HG02870 (cell line): ENCODE results near the gene CCDC88C.
A peak's percentile ranks its signal among the peaks of the same experiment; 100 is the strongest.
"Not testable (repeated sequence)": the region's sequence is repeated elsewhere in the genome, so short reads cannot be mapped to it uniquely, and the experiment has no call there.

ENCODE experiments used
- ATAC-seq: cut with Tn5 transposase; IDR thresholded peaks from one replicate; pipeline ENCODE4 v1.9.1; 2021; ENCODE audit warnings: mild to moderate bottlenecking, moderate library complexity; ENCODE audit not compliant: unreplicated experiment

Gene CCDC88C

GRCh38 chr14:91418387-91419043 lies 895 bp upstream of the CCDC88C start:
- no peak for ATAC-seq

- ATAC-seq, result peak; percentile 22
Observed at GRCh38 chr14:91417983-91418386, 365 bp upstream of the CCDC88C start.

DNA sequence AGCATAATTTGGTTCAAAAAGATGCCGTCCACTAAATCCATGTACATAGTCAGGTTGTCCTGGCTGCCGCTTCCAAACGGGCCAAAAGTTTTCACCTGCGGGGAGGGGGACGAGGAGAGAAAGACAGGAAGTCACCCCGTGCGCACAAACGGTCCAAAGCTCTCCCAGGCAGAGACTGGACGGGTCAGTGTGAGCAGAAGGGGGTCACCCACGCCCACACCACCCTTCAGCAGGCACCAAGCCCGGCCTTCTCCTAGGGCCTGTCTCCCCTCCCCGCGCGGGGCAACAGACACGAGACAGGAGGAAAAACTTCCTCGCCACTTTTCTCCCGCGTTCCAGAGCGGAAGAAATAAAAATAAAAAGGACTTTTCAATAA lies 888 bp downstream of the CCDC88C start:
- ATAC-seq, result no peak

- ATAC-seq, result peak; percentile 44
Observed at GRCh38 chr14:91415794-91416743, 1.6 kb downstream of the CCDC88C start.

GRCh38 chr14:91414475-91414833 lies 3.2 kb downstream of the CCDC88C start:
- no peak for ATAC-seq

GRCh38 chr14:91413547-91414474 lies 3.8 kb downstream of the CCDC88C start:
- no peak for ATAC-seq

DNA sequence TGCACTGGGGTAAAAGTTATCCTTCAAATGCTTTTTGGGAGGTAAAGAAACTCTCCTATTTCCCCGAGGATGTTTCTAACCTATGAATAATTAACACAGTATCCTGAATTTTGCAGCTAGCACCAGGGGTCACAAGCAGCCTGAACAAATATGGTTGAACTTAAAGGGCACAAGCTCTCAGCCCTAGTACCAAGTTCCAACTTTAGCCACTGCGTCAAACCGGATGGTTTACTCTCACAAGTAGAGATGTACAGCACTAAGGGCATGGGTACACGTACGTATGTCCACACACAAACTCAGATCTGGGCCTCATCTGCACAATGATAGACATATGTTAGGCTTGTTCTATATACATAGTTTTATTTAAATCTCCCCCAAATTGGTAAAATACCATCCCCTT lies 4.7 kb downstream of the CCDC88C start:
- no peak for ATAC-seq

DNA sequence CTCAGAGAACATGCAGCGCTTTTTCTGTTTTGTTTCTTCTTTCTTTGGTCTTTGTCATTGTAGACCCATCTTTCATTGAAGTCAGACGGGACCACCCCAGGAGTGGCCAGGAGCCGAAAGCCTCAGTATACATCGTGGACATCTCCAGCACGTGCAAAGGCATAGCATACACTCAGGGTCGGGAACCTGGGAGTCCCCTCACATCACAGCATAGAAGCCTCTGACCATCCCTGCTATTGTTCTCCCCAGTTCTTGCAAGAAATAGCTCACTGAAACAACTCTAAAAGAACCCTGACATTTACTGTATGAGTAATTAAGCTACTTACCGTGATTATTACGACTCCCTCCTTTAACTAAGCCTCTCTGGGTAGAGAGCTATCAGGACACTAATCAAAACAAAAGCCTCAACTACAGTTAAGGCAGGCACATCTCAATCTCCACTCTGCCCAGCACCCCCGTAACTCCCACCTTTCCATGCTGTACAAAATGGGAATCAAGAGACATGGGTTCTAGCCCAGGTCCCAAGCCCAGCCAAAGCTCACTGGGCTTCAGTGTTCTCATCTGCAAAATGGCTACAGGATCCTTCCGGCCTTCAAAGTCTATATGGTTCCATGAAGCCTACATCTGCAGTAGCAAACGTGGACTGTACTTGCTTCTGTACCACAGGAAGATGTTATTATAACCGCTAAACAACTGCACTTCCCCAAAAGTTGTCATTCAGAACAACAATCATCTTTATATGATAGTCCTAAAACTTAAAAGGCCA lies 6.7 kb downstream of the CCDC88C start:
- ATAC-seq, result peak; percentile 47

DNA sequence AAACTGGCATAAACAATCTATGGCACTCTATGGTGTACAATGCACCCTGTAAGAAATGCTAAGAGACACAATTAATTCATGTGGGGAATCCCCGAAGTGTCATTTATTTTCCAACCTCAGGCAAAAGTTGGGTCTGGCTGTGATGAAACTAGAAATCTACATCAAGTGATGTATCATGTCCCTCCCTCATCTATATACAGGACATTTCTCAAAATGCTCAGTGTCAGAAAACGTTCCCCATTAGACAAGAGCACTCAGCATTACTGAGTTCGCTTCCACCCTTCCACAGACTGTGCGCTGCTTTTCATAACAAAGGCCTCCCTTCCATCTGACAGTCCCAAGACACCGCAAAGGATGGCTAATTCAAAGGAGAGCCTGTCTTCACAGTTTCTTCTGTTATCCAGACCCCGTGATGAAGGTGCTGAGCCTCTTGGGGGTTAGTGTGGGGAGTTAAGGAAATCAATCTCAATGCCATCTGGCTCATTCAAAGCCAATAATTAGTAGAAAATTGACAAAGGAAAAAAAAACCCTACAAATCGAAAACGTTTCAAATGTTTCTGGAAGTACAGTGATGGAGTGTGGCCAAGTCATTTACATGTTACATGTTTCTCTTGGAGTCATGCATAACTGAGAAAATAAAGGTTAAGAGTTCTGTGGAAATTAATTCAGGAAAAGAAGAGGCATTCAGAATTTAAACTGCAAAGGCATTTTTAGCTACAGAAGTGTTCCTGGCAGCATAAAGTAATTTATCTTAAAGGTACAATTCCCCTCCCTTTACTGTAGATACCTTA lies 7.5 kb downstream of the CCDC88C start:
- ATAC-seq, result no peak

DNA sequence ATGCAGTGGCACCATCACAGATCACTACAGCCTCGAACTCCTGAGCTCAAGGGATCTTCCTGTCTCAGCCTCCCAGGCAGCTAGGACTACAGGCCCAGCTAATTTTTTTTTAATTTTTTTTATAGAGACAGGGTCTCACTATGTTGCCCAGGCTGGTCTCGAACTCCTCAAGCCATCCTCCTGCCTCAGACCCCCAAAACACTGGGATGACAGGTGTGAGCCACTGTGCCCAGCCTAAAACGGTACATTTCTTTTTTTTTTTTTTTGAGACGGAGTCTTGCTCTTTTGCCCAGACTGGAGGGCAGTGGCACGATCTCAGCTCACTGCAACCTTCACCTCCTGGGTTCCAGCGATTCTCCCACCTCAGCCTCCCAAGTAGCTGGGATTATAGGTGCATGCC lies 8.4 kb downstream of the CCDC88C start:
- ATAC-seq, result not testable (repeated sequence)

DNA sequence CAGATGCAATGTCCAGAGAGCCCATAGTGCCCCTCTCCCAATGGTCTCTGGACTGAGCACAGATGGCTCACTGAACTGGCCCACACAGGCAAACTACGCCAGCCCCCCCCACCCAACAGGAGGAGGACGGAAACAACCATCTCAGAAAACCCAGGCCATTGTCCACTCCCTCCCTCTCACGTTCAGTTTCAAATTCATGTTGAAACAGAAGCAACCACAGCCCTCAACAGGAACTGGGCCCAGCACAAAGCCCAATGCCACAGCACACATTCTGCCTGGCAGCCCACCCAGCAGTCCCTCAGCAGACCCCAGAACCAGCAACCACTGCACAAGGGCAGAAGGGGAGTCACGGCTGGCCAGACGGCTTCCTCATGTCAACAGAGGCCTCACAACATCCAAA lies 10.6 kb downstream of the CCDC88C start:
- no peak for ATAC-seq

- ATAC-seq, result no peak
Observed at GRCh38 chr14:91406451-91406850, 11.2 kb downstream of the CCDC88C start.

- ATAC-seq, result no peak
Observed at GRCh38 chr14:91405724-91406435, 11.7 kb downstream of the CCDC88C start.

DNA sequence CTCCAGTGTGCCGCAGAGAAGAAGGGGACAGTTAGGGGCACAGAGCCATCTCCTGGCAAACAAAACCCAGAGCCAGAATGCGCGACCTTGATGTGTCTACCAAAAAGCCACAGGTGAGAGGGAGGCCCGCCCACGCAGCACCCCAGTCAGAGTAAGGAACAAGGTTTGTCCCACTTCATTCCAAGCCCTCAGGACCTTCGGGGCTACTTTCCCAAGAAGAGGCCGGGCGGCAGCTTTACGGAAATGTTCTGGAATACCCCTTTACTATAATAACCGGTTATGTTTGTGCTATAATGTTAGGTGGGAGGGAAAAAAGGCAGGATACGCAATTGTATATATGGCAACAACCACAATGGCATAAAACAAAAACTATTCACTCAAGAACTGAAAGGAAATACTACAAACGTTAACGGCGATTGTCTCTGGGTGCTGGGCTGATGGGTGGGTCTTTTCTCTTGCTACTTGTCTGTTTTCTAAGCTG lies 12.3 kb downstream of the CCDC88C start:
- no peak for ATAC-seq

DNA sequence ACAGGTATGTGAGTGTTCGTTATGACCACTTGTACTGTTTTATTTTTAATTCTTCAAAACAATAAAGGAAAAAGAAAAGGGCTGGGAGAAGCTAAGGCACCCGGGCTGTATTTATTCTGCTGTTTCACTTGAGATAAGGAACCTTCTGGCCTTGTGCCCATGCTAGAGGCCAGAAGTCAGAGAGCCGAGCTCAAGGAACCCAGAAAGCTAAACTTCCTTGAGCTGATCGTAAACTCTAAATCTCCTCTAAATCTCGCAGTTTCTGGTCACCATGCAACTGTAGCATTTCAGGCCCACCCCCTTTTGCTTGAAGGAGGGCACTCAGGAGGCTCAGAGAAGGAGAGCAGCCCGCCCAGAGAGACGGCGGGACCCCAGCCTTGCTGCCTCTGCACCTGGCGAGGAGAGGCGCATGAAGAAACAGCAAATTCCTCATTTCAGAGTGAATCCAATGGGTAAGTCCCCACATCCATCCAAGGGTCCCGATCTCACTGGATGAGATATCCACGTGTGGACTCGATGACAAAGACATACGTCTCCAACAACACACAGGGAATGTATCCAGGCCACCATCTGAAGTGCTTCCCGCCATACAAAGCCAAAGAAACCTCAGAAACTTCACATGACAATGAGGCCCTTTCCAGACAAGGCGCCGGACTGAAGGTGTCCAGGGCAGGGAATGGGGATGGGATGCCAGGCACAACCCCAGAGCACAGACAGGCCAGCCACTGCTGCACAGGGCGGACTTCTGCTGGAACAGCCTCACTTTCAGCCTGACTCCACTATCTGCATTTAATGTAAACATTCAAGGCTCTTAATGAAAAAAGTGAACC lies 14.6 kb downstream of the CCDC88C start:
- ATAC-seq, result no peak

GRCh38 chr14:91402348-91402747 lies 15.3 kb downstream of the CCDC88C start:
- ATAC-seq, result no peak

- ATAC-seq, result no peak
Observed at GRCh38 chr14:91401751-91402150, 15.9 kb downstream of the CCDC88C start.

DNA sequence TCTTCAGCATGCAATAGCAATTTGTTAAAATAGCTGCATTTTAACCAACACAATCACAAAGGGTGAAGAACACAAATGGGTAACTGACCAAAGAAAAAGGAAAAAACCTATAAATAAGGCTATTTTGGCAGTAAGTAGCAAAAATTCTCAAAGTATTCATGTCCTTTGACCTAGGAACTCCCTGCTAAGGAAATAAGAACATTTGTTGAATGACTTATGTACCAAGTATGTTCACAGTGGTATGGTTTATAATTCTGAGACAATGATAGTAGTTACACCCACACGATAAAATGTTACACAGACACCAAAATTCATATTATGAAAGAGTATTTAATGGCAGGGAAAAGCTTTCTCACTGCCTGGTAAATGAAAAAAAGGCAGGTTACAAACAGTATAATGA lies 16.9 kb downstream of the CCDC88C start:
- ATAC-seq, result no peak
